HG03095 (cell line): ENCODE measurements around the gene MFSD12.

ENCODE experiments used
- ATAC-seq: cut with Tn5 transposase; IDR thresholded peaks from one replicate; pipeline ENCODE4 v1.9.1; 2021; ENCODE audit warnings: moderate library complexity; ENCODE audit not compliant: unreplicated experiment

MFSD12 gene

DNA sequence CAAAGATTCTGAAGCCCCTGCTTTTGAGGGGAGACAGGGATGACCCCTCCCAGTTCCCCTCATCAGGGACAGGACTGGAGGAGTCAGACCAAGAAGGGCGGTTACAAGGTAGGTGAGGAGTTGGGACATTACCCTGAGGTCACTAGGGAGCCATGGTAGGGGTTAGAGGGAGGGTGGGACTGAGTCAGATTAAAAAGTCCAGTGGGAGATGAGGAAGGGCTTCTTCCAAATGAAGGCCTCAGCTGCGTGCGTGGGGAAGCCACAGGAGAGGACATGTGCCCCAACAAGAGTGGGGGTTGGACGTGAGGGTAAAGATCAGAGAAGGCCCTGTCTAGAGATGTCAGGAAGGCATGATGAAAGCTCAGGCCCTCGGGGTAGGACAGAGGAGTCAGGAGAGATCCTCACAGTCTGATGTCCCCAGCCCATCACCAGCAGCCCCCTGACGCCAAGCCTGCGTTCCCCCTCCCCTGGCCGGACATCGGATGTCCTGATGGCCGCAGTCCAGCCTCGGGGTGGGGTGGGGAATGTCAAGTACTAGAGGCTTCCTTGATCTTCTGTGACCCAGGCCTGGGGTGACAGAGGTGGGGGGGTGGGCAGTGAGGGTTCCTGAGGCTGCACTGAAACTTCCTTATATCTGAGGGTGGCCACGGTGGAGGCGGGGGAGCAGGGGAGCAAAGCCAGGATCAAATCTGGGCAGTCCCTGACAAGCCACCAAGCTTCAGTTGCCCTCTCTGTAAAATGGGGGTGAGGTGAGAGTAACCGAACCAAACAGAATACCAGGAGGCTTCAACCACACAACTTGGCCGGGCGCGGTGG lies 6.5 kb upstream of the MFSD12 start:
- ATAC-seq = no peak

GRCh38 chr19:3556978-3557460 lies 367 bp downstream of the MFSD12 start:
- ATAC-seq = peak; percentile 27

DNA sequence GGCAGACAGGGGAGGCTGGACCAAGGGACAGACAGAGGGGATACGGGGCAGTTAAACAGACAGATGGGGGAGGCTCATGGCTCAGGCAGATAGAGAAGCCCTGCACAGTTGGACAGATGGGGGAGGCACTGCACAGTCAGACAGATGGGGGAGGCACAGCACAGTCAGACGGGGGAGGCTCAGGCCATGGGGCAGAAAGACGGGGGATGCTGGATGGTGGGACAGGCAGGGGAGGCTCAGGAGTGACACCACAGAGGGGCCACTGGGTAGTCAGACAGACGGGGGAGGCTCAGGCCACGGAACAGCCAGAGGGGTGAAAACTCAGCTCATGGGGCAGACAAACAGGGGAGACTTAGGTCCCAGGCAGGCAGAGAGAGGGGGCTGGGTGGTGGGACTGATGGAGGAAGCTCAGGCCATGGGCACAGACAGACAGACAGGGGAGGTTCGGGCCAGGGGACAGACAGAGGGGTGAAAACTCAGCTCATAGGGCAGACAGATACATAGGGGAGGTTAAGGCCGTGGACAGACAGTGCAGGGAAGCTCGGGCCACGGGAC lies 886 bp downstream of the MFSD12 start:
- no peak for ATAC-seq

- no peak for ATAC-seq
Measured at GRCh38 chr19:3555653-3556422, 1.5 kb downstream of the MFSD12 start.

- no peak for ATAC-seq
Measured at GRCh38 chr19:3554254-3555083, 2.9 kb downstream of the MFSD12 start.

DNA sequence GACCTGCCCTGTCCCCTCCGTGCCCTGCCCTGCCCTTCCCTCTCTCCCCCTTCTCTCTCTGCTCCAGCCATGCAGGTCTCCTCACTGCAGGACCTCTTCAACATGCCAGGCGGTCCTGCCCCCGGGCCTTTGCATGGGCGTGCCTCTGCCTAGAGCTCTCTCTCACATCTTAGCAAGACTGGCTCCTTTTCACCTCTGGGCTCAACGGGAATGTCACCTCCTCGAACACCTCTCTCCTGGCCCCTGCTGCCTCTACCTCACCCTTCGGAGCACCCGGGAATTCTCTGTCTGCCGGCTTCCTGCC lies 5.6 kb downstream of the MFSD12 start:
- no peak for ATAC-seq

GRCh38 chr19:3550947-3551791 lies 6.2 kb downstream of the MFSD12 start:
- no peak for ATAC-seq

DNA sequence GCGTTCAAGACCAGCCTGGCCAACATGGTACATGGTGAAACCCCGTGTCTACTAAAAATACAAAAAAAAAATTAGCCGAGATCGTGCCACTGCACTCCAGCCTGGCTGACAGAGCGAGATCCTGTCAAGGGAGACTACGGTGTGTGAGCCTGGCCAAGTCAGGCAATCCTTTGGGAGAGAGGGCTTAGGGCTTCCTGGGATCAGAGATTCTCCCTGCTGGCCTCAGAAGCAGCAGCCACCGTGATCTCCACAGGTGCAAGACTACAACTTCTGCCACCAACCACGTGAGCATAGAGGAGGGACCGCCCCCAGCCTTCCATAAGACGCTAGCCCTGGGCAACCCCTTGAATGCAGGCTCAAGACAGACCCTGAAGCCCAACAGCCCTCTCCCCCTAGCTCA lies 7.6 kb downstream of the MFSD12 start:
- no peak for ATAC-seq

DNA sequence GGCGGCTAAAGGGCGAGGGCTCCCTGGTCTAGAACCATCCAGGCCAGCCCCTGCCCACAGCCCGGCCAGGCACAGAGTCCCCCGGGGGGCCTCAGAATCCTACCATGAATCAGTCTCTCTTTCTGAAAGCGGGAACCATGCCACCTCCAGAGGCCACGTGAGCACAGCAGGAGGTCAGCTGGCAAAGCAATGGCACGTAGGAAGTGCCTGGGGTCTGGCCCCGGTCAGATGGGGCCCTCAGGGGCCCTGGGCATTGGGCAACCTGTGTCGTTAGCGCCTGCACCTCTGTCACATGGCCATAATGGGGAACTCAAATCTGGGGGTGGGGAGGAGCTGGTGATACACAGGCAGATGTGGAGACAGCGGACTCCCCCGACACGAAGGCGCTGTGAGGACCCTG lies 8.8 kb downstream of the MFSD12 start:
- no peak for ATAC-seq

GRCh38 chr19:3547767-3548282 lies 9.6 kb downstream of the MFSD12 start:
- ATAC-seq = no peak

- no peak for ATAC-seq
Measured at GRCh38 chr19:3547301-3547731, 10.1 kb downstream of the MFSD12 start.

DNA sequence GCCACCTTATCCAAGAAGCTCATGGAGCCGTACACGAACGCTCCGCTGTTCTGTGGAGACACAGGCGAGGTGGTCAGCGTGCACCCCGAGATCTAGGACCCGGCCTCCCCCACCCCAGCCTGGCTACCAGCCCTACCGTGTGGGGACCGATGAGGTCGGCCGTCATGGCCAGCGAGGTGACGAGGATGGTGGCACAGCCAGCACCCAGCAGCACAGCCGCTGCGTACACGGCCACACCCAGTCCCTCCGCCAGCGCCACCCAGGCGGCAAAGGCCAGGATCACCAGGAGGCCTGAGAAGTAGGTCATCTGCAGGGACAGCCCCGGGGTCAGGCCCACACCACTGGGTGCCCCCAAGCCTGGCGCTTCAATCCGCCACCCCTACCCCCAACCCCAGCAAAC lies 11.3 kb downstream of the MFSD12 start:
- no peak for ATAC-seq

- ATAC-seq = no peak
Measured at GRCh38 chr19:3545669-3546034, 11.7 kb downstream of the MFSD12 start.

DNA sequence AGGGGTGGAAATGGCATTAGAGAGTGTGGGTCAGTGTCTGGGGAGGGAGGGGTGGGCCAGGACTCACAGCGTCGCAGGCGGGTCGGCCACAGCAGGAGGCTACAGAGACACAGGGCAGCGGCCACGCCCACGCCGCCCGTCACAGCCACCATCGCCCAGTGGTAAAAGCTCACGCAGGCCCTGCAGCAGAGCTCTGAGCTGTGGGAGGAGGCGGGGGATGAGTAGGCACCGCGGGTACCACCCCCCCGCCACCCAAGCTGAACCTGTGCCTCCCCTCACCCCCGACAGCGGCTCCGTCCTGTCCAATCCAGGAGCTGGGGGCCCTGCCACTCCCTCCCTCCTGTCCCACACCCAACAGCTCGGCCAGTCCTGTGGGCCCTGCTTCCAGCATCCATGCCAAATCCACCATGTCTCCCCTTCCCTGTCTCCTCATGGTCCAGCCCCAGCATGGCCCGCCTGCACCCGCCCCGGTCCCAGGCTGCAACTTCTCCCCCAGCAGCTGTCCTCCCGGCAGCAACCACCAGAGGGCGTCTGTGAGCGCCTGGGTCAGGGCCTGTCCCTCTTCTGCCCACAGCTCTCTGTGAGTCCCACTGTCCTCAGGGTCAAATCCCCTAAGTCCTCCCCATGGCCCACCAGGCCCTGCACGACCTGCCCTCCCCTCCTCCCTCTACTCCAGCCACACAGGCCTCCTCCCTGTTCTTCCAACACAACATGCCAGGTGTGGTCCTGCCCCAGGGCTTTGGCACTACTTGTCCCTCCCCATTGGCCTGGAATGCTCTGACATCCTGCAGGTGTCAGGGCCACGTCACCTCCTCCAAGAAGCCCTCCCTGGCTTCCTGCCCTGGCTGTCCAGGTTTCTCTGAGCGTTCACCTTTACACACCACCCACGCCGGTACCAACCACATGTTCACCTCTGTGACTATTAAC lies 12.4 kb downstream of the MFSD12 start:
- ATAC-seq = no peak

DNA sequence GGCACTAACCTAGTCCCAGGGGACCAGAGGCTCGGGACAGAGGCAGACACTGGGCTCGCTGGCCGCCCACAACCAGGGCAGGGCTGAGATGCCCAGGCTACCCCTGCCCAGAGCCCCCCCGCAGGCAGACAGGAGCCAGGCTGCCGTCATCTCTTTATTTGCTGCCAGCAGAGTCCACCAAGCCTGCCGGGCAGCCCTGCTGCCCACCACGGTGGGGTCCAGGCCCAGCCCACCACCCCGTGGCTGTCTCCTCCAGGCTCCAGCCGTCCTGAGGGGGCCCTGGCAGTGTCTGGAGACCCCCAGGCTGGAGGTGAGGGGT lies 13.4 kb downstream of the MFSD12 start:
- no peak for ATAC-seq

- no peak for ATAC-seq
Measured at GRCh38 chr19:3543150-3544057, 14.0 kb downstream of the MFSD12 start.

GRCh38 chr19:3539756-3540118 lies 17.6 kb downstream of the MFSD12 start:
- ATAC-seq = no peak
